ENCODE measurements around the gene DNAJC1.
"Not testable (repeated sequence)": the region's sequence is repeated elsewhere in the genome, so short reads cannot be mapped to it uniquely, and the experiment has no call there.

DNAJC1 gene

DNA sequence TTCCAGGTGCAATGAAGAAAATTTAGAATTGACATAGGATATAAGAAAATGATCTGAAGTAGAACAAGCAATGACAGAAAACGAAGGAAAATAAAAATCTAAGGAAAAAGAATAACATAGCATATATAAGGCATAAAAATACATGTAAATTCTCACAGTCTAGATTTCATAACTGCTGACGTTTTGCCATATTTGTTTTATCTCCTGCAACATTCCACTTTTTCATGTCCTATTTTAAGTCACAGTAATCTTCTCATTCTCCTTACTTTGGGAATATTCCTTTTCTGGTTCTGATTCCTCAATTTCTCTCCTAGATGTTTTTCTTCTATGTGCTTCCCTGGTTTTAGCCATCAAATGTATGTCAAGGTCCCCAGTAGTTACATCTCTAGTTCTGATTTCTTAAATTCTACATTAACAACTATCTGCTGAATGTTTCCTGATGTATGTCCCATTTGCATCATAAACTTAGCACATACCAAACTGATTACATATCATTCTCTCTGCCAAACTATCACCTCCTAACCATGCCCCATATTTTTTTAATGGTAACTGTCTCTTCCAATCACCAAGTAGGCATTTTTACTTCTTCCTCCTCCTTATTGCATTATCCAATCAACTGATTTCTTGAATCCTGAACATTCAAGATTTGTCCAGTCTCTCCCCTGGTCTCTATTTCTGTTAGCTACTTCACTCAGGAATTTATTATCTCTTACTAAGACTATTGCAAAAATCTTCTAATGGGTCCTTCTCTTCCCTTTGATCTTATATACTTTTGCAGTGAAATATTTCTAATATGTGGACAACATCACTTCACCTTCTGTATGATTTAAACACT is 171.3 kb downstream of the DNAJC1 start:
- peaks cover 2% of the 10 kb centered on the region for H3K4me1 Mint-ChIP-seq (ENCODE audit: low read depth)
- no peaks in the 10 kb centered on the region for H3K27me3 Mint-ChIP-seq (ENCODE audit: low read depth)
- no peak for DNase-seq (ENCODE audit: low spot score)
- H3K27ac Mint-ChIP-seq: no peak overlapping the region
- H3K36me3 Mint-ChIP-seq (ENCODE audit: low read depth): peaks cover 17% of the 10 kb centered on the region
- H3K9me3 Mint-ChIP-seq: peaks cover 57% of the 10 kb centered on the region
- no peak overlapping the region for H3K4me3 Mint-ChIP-seq

DNA sequence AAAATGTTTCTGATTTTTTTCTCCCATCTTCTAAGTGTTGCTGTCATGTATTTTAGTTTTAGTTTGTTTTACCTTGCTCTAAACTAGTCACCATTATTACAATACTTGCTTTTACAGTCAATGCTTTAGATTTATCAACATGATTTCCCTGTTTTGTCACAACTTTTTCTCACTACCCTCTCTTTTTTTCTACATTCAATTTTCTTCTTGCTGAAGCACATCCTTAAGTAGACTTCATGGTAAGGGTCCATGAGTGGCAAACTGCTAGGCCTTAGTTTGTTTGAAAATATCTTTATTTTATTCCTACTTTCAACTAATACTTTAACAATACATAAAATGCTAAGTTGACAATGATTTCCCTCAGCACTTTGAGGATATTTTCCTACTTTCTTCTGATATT is 173.5 kb downstream of the DNAJC1 start:
- no peaks in the 10 kb centered on the region for H3K27me3 Mint-ChIP-seq (ENCODE audit: low read depth)
- H3K4me3 Mint-ChIP-seq: no peak overlapping the region
- DNase-seq (ENCODE audit: low spot score): no peak
- peaks cover 67% of the 10 kb centered on the region for H3K9me3 Mint-ChIP-seq
- H3K27ac Mint-ChIP-seq: no peak overlapping the region
- peaks cover 17% of the 10 kb centered on the region for H3K36me3 Mint-ChIP-seq (ENCODE audit: low read depth)
- peaks cover 2% of the 10 kb centered on the region for H3K4me1 Mint-ChIP-seq (ENCODE audit: low read depth)

DNA sequence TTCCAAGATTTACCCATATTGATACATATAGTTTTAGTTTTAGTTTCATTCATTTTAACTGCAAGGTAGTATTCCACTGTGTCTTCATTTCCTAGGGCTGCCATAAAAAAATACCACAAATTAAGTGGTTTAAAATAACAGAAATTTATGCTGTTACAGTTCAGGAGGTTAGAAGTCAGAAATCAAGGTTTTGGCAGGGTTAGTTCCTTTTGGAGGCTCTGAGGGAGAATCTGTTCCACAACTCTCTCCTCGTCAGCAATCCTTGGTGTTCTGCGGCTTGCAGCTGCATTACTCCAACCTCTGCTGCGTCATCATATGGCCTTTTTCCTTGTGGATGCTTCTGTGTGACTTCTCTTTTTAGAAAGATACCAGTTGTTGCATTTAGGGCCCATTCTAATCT is 176.2 kb downstream of the DNAJC1 start:
- peaks cover 18% of the 10 kb centered on the region for H3K36me3 Mint-ChIP-seq (ENCODE audit: low read depth)
- H3K4me3 Mint-ChIP-seq: no peak overlapping the region
- peaks cover 57% of the 10 kb centered on the region for H3K9me3 Mint-ChIP-seq
- no peak overlapping the region for H3K27ac Mint-ChIP-seq
- H3K27me3 Mint-ChIP-seq (ENCODE audit: low read depth): no peaks in the 10 kb centered on the region
- DNase-seq (ENCODE audit: low spot score): no peak
- peaks cover 2% of the 10 kb centered on the region for H3K4me1 Mint-ChIP-seq (ENCODE audit: low read depth)

DNA sequence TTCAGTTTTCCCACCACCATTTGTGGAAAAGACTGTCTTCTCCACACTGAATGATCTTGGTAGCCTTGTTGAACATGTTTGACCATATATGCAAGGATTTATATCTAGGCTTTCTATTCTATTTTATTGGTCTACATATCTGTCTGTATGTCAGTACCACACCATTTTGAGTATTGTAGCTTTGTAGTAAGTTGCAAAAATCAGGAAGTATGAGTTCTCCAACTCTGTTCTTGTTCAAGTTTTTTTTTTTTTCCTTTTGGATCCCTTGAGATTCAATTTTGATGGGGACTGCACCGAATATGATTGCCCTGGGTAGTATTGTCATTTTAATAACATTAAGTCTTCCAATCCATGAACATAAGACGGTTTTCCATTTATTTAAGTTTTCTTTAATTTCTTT is 176.8 kb downstream of the DNAJC1 start:
- no peaks in the 10 kb centered on the region for H3K27me3 Mint-ChIP-seq (ENCODE audit: low read depth)
- H3K4me1 Mint-ChIP-seq (ENCODE audit: low read depth): peaks cover 2% of the 10 kb centered on the region
- no peak overlapping the region for H3K27ac Mint-ChIP-seq
- H3K4me3 Mint-ChIP-seq: no peak overlapping the region
- peaks cover 53% of the 10 kb centered on the region for H3K9me3 Mint-ChIP-seq
- DNase-seq (ENCODE audit: low spot score): no peak
- peaks cover 18% of the 10 kb centered on the region for H3K36me3 Mint-ChIP-seq (ENCODE audit: low read depth)

DNA sequence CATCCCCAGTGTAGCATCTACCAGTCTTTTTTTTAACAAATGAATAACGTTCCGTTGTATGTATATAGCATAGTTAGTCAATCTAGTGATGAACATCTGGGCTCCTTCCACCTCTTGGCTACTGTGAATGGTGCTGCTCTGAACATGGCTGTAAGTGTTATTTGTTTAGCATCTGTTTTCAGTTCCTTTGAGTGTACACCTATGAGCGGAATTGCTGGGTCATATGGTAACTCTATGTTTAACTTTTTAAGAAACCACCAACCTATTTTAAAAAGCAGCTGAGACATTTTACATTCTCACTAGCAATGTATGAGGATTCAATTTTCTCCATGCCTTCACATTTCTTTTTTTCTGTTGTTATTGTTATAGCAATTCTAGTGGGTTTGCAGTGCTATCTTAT is 178.2 kb downstream of the DNAJC1 start:
- Mint-ChIP-seq H3K9me3 (peaks cover 46% of the 10 kb centered on the region), H3K4me3 (no peak overlapping the region), H3K4me1 (ENCODE audit: low read depth) (no peaks in the 10 kb centered on the region), H3K27me3 (ENCODE audit: low read depth) (no peaks in the 10 kb centered on the region), H3K36me3 (ENCODE audit: low read depth) (peaks cover 13% of the 10 kb centered on the region), H3K27ac (no peak overlapping the region)
- DNase-seq (ENCODE audit: low spot score): no peak

DNA sequence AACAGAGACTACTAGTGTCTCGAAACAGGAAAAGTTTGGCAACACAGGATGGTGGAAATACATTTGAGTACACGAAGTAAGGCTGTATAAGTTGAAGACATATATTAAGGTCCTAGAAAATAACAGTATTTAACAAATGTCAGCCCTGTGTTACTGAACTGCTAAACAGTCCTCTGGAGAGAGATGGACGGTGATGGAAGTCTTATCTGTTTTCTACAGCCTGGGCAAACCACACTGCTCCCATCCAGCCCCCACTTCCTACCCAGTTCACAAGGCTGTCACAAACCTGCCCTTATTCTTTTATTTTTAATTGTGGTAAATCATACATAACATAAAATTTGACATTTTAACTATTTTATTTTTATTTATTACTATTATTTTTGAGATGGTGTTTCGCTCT is 179.1 kb downstream of the DNAJC1 start:
- no peak for DNase-seq (ENCODE audit: low spot score)
- Mint-ChIP-seq H3K27me3 (ENCODE audit: low read depth) (no peaks in the 10 kb centered on the region), H3K4me1 (ENCODE audit: low read depth) (no peaks in the 10 kb centered on the region), H3K9me3 (peaks cover 38% of the 10 kb centered on the region), H3K36me3 (ENCODE audit: low read depth) (peaks cover 8% of the 10 kb centered on the region), H3K4me3 (no peak overlapping the region), H3K27ac (no peak overlapping the region)

DNA sequence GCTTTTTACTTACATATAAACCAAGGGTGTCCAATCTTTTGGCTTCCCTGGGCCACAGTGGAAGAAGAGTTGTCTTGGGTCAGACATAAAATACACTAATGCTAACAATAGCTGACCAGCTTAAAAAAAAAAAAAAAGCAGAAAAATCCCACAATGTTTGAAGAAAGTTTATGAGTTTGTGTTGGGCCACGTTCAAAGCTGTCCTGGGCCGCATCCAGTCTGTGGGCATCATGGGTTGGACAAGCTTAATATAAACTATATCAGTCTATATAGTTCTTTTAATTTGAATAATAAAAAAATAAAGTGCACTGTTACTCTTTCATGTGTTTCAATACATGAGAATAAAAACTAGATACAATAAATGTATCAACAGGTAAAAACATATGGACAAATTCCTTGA is 179.9 kb downstream of the DNAJC1 start:
- Mint-ChIP-seq H3K36me3 (ENCODE audit: low read depth) (peaks cover 8% of the 10 kb centered on the region), H3K27me3 (ENCODE audit: low read depth) (no peaks in the 10 kb centered on the region), H3K4me3 (no peak overlapping the region), H3K9me3 (peaks cover 34% of the 10 kb centered on the region), H3K4me1 (ENCODE audit: low read depth) (no peaks in the 10 kb centered on the region), H3K27ac (no peak overlapping the region)
- DNase-seq (ENCODE audit: low spot score): no peak

DNA sequence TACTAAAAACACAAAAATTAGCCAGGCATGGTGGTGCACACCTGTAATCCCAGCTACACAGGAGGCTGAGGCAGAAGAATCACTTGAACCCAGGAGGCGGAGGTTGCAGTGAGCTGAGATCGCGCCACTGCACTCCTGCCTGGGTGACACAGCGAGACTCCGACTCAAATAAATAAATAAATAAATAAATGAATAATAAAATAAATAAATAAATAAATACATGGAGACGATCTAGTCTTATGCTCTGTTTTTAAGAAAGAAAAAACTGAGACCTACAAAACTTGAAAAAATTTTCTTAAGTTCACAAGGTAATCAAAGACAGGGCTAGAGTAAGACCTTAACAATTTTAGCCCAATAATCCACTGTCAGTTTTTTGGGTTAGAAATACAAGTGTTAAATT is 181.3 kb downstream of the DNAJC1 start:
- peaks cover 23% of the 10 kb centered on the region for H3K9me3 Mint-ChIP-seq
- not testable (repeated sequence) for H3K36me3 Mint-ChIP-seq (ENCODE audit: low read depth)

DNA sequence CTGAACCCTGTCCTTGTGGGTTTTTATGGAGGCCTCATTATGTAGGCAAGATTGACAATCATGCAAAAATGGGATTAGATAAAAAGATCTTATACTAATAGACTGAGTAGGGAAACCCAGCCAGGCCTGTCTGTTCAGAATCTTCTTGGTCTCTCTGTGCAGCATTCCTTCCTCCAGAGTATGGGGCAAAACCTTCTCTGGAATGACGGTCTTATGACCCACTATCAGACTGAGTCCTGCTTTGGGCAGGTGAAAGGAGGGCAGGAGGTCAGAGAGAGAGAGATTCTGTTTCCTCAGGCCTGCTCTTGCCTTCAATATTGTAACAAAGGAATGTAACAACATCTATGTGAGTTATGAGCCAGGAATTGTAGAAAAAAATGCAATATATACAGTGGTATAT is 182.6 kb downstream of the DNAJC1 start:
- Mint-ChIP-seq H3K36me3 (ENCODE audit: low read depth) (peaks cover 10% of the 10 kb centered on the region), H3K27ac (no peak overlapping the region), H3K4me1 (ENCODE audit: low read depth) (no peaks in the 10 kb centered on the region), H3K4me3 (no peak overlapping the region), H3K9me3 (peaks cover 14% of the 10 kb centered on the region), H3K27me3 (ENCODE audit: low read depth) (no peaks in the 10 kb centered on the region)
- no peak for DNase-seq (ENCODE audit: low spot score)

More for the DNA sequence above, 181.3 kb downstream of the DNAJC1 start:
- H3K4me1 Mint-ChIP-seq (ENCODE audit: low read depth); DNase-seq (ENCODE audit: low spot score); H3K4me3 Mint-ChIP-seq; H3K27me3 Mint-ChIP-seq (ENCODE audit: low read depth); H3K27ac Mint-ChIP-seq: not testable (repeated sequence)

DNA sequence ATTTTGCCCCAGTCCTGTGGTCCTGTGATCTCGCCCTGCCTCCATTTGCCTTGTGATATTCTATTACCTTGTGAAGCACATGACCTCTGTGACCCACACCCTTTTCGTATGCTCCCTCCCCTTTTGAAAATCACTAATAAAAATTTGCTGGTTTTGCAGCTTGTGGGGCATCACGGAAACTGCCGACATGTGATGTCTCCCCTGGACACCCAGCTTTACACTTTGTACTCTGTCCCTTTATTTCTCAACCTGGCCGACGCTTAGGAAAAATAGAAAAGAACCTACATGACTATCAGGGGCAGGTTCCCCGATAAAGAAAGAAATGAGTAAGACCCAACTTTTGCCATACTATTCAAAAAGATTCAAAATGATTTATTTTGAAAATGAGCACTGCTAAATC is 185.1 kb downstream of the DNAJC1 start:
- H3K27me3 Mint-ChIP-seq (ENCODE audit: low read depth); H3K36me3 Mint-ChIP-seq (ENCODE audit: low read depth); H3K4me3 Mint-ChIP-seq; DNase-seq (ENCODE audit: low spot score); H3K27ac Mint-ChIP-seq; H3K4me1 Mint-ChIP-seq (ENCODE audit: low read depth); H3K9me3 Mint-ChIP-seq: not testable (repeated sequence)

DNA sequence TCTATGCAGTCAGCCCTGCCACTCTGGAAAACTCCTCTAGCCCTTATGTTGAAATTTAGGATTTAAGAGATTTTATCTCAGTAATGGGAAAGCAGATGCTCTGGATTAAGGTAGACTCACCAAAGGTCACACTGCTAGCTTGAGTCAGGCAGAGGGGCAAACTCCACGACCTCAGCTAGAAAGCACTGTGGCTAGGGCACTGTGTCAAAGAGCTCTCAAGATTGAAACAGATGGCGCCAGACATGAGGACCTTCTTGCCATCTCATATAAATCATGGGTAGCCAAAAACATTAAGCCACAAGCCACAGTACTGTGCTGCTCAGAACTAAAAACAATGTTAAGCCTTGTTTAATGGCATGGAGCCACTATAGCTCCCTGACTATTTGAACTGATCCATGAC is 188.7 kb downstream of the DNAJC1 start:
- Mint-ChIP-seq H3K4me3 (no peak overlapping the region), H3K27me3 (ENCODE audit: low read depth) (no peaks in the 10 kb centered on the region), H3K27ac (no peak overlapping the region), H3K4me1 (ENCODE audit: low read depth) (no peaks in the 10 kb centered on the region), H3K36me3 (ENCODE audit: low read depth) (peaks cover 2% of the 10 kb centered on the region), H3K9me3 (peaks cover 4% of the 10 kb centered on the region)
- DNase-seq (ENCODE audit: low spot score): no peak

DNA sequence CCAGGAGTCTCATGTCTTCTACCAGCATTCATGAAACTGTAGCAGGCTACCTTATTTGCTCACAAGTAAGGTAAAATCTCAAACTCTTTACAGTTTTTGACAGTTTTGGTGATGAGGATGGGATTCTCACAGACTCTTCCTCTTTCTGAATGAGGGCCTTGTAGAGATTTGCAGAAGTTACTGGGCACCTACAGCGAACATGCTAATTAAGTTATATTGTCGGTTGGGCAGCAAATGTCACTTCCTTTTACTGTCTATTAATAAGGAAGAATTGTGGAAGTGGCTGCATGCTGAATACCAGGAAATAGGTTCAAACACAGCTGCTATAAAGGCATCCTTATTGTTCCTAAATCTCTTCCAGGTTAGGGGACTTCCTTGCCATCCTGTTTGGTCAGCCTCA is 189.6 kb downstream of the DNAJC1 start:
- Mint-ChIP-seq H3K4me1 (ENCODE audit: low read depth) (no peaks in the 10 kb centered on the region), H3K27ac (no peak overlapping the region), H3K9me3 (peaks cover 4% of the 10 kb centered on the region), H3K27me3 (ENCODE audit: low read depth) (no peaks in the 10 kb centered on the region), H3K4me3 (no peak overlapping the region), H3K36me3 (ENCODE audit: low read depth) (peaks cover 2% of the 10 kb centered on the region)
- DNase-seq (ENCODE audit: low spot score): no peak

DNA sequence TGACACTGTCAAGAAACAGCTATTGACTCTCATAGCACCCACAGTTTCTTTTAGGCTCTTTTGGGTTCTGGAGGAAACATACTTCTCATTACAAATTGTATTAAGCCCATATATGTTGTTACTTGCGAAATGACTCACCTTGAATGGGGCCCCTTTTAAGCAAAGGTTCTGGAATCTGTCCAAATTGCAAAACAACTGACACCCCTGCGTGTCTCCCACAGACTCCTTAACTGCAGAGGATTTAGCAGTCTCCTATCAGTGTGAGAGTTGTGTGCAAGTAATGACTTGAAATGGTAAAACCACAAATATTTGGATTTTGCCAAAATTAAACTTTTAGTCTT is 192.3 kb downstream of the DNAJC1 start:
- Mint-ChIP-seq H3K36me3 (ENCODE audit: low read depth) (no peaks in the 10 kb centered on the region), H3K9me3 (no peaks in the 10 kb centered on the region), H3K27ac (no peak overlapping the region), H3K4me3 (no peak overlapping the region), H3K4me1 (ENCODE audit: low read depth) (no peaks in the 10 kb centered on the region), H3K27me3 (ENCODE audit: low read depth) (no peaks in the 10 kb centered on the region)
- DNase-seq (ENCODE audit: low spot score): no peak

DNA sequence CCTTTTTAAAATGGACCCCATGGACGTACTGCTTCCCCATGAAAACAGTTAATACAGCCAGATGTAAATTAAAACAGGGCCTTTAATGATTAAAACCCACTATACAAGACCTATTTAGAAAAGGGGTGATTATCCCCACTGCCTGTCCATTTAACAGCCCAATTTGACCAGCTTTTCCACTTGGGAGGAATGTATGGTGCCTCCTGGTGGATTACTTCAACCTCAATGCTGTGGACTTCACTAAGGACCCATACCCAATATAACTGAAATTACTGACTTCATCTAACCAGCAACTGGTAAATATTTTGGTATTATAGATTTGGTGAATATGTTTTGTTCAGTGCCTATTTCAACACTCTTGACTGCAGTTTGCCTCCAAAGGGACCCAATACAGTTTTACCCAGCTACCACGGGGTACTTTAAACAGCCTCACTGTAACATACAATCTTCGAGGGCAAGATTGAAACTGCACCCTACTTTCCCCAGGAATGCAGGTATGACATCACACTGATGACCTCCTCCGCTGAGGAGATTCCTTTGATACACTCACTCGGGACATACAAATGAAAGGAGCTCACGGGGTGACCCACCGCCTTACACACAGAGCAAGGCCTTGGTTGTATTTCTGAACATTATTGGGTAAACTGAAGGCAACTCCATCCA is 192.8 kb downstream of the DNAJC1 start:
- Mint-ChIP-seq H3K4me3 (no peak overlapping the region), H3K27me3 (ENCODE audit: low read depth) (no peaks in the 10 kb centered on the region), H3K9me3 (no peaks in the 10 kb centered on the region), H3K4me1 (ENCODE audit: low read depth) (no peaks in the 10 kb centered on the region), H3K36me3 (ENCODE audit: low read depth) (no peaks in the 10 kb centered on the region), H3K27ac (no peak overlapping the region)
- DNase-seq (ENCODE audit: low spot score): no peak

DNA sequence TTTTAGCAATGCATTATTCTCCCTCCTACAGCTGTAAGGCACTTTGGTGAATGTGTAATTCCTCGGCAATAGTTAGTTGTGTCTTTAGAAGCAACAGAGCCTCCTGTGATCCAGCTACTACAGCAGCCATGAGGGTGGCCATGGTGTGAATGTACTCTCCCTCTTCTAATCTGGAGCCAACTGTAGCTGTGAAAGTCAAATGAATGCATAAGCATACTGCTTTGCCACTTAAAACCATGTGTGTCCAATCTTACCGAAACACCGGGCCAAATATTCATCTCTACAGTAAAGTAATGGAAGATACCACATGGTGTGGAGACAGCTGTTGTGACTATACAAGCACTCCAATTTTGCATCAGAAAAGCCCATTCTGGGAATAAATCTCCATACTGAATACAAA is 195.0 kb downstream of the DNAJC1 start:
- Mint-ChIP-seq H3K36me3 (ENCODE audit: low read depth) (no peaks in the 10 kb centered on the region), H3K27me3 (ENCODE audit: low read depth) (no peaks in the 10 kb centered on the region), H3K9me3 (no peaks in the 10 kb centered on the region), H3K27ac (no peak overlapping the region), H3K4me3 (no peak overlapping the region), H3K4me1 (ENCODE audit: low read depth) (no peaks in the 10 kb centered on the region)
- no peak for DNase-seq (ENCODE audit: low spot score)
